NB4 (cell line): ENCODE results near the gene QRICH2.

Experiments used
- DNase-seq: peaks from one replicate; pipeline ENCODE4 v3.0.0; 2010; ENCODE audit warnings: low read depth
- H3K4me3 ChIP-seq: one replicate; pipeline ENCODE4 v1.5.1; 2011; ENCODE audit warnings: mild to moderate bottlenecking, low read depth, low read length, moderate library complexity
- MYC ChIP-seq: IDR thresholded peaks from 2 replicates; pipeline ENCODE4 v1.6.1; 2011; ENCODE audit warnings: low read depth, low read length
- POLR2A ChIP-seq: IDR thresholded peaks from 2 replicates; pipeline ENCODE4 v1.6.1; 2011; ENCODE audit warnings: mild to moderate bottlenecking; ENCODE audit not compliant: insufficient read length; ENCODE audit errors: extremely low read depth
- TF ChIP-seq, protein P1 (sequence below): IDR thresholded peaks from 2 replicates; pipeline ENCODE4 v1.6.1; 2011; ENCODE audit warnings: low read depth, low read length
- TF ChIP-seq, protein P2 (sequence below): IDR thresholded peaks from one replicate; pipeline ENCODE4 v1.5.1; 2012; ENCODE audit warnings: low read depth, low read length

Gene QRICH2

DNA sequence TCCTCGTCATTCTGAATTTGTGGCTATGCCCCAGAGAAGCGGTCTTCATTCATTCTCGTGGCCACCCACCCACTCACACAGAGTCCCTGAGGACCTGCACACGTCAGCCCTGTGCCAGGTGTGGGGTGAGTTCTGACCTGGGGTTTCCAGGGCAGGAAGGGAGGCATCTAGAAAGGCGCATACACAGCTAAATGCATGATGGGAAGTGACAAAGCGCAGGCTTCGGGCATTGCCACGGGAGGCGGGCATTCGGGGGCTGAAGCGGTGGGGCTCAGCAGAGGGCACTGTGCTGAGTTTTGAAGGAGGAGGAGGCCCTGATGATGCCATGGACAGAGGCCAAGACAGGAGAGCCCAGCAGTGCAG lies 32.0 kb downstream of the QRICH2 start:
- no peak for DNase-seq
- TF ChIP-seq MYC: no peak
- TF ChIP-seq POLR2A: no peak
- TF ChIP-seq, protein P1, sequence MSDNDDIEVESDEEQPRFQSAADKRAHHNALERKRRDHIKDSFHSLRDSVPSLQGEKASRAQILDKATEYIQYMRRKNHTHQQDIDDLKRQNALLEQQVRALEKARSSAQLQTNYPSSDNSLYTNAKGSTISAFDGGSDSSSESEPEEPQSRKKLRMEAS: no peak
- TF ChIP-seq, protein P2, sequence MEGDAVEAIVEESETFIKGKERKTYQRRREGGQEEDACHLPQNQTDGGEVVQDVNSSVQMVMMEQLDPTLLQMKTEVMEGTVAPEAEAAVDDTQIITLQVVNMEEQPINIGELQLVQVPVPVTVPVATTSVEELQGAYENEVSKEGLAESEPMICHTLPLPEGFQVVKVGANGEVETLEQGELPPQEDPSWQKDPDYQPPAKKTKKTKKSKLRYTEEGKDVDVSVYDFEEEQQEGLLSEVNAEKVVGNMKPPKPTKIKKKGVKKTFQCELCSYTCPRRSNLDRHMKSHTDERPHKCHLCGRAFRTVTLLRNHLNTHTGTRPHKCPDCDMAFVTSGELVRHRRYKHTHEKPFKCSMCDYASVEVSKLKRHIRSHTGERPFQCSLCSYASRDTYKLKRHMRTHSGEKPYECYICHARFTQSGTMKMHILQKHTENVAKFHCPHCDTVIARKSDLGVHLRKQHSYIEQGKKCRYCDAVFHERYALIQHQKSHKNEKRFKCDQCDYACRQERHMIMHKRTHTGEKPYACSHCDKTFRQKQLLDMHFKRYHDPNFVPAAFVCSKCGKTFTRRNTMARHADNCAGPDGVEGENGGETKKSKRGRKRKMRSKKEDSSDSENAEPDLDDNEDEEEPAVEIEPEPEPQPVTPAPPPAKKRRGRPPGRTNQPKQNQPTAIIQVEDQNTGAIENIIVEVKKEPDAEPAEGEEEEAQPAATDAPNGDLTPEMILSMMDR: no peak
- no peak overlapping the region for H3K4me3 ChIP-seq

DNA sequence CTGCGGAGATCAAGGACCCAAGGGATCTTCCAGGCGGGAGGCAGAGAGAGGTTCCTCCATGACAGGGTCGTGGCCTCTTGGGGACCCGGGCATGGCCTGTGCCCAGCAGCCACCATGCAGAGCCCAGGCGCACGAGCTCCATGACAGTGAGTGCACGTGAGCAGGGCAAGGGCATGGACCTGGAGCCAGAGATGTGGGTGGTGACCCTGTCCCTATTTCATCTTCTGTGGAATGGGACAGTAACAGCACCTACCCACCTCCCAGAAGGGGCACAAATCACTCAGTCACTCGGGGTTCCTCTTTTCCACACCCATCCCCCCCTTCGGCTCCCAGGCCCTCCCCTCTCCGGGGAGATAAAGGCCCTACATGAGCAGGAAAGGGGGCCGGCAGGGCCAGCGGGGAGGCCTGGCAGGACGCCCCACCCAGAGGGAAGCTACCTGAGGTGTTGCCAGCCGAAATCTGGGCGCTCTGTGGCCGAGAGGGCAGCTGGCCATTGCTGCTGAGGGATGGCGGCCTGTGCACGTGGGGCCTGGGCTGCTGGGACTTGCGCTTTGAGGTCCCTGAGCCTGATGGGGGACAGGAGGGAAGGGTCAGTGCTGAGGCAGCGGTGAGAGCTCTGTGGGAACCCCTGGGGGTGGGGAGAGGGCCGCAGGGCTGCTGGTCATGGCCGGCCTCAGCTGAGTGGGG lies 32.6 kb downstream of the QRICH2 start:
- no peak for TF ChIP-seq POLR2A
- TF ChIP-seq, protein P2: no peak
- no peak for TF ChIP-seq MYC
- TF ChIP-seq, protein P1: no peak
- no peak overlapping the region for H3K4me3 ChIP-seq
- DNase-seq: no peak

DNA sequence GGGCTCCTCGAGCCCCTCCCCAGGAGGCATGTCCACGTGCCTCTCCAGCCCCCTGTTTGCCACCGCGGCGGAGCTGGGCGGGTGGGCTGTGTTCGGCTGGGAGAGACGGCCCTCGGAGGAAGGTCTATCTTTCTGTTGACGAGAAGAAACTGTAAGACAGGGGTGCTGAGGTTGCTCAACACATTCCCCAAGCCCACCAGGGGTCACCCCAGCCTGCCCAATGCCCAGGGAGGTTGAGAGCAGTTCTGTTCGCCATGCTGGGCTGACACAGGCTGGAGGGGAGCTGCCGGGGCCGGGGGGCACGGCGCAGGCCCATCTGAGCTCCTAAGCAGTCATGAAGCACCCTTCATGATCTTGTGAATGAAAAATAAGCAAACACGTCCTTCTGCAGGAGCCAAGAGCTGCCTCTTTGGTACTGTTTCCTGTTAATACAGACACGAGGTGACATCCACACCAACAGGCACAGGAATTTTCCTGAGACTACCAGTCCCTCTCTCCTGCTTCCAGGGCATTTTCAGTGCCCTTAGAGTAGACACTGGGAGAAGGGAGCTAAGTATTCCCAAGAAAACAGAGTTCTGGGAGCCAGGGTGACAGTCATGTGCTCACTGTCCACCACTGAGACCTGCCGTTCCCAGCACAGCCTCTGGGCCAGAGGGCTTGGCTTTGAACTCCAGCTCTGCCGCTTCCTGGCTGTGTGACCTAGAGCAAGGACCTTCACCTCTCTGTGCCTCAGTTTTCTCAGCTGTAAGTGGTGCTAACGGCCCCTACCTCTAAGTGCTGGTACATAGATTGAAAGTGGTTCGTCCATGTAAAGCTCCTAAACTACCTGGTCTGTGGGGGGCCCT lies 33.7 kb downstream of the QRICH2 start:
- DNase-seq: no peak
- no peak overlapping the region for H3K4me3 ChIP-seq
- TF ChIP-seq, protein P1: no peak
- TF ChIP-seq, protein P2: no peak
- TF ChIP-seq POLR2A: no peak
- no peak for TF ChIP-seq MYC

DNA sequence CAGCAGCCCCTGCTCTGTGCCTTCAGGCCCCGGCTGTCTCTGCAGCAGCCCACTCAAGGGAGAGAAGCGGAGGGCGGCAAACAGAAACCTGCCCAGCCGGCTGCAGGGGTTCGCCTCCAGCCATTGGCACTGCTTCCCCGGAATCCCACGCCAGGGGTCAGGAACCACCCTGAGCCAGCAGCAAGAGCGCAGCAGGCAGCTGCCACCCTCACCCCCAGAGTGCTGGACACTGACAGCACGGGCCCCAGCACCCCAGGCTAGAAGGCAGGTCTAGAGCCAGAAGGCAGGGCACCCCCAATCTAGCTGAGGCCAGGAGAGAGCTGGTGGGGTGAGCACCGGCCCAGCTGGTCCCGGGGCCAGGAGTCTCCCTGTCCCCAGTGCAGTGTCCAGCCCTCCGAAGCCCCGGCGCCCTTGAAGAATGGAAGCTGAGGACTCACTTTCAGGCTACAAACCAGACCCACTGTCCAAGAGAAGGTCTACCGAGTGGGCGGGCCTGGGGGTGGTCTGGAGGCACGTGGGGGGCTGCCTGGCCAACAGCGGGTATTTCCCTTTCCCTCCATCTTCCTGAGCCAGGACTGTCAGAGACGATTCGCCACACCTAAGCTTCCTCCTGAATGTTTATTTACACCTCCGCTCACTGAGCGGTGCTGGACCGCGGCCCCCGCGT lies 34.5 kb downstream of the QRICH2 start:
- TF ChIP-seq, protein P1: no peak
- TF ChIP-seq POLR2A (no peak), MYC (no peak)
- TF ChIP-seq, protein P2: no peak
- no peak overlapping the region for H3K4me3 ChIP-seq
- DNase-seq: no peak

DNA sequence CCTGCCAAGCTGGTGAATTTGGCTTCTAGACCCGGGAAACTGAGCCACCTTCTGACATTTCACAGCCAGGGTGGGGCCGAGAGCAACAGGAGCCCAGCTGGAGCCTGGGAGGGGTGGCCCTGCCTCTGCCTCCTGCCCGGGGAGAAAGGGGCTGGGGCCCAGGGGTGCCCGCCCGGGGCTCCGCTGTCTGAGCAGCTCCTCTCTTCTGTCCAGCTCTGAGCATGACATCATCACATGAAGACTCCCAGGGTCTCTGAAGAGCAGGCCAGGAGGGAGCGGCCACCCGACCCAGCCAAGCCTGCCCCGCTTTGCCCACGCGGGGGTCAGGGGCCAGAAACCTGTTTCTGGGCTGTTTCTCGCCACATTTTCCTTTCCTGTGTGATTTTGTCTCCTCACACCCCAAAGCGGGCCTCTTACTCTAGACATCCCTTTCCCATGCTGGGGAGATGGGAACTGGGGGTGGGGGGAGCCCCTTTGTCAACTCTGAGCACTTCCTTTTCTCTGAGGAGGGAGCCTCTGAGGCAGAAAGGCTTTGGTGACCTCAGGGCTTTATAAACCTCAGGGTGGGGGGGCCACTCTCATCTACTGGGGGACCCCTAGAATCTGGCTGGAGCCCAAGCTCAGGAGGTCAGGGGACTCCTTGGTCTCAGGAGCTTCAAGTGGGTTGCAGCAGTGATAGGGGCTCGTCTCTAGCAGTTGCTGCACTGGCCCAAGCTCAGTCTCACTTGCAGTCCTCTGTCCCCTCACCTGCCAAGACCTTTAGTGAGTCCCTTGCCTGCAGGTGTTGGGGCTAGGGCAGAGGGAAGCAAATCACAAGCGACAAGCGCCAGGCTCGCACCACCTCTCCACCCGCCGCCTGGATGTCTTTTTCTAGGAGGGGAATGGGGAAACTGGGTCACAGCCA lies 35.3 kb downstream of the QRICH2 start:
- DNase-seq: no peak
- TF ChIP-seq, protein P1: no peak
- TF ChIP-seq MYC (no peak), POLR2A (no peak)
- TF ChIP-seq, protein P2: no peak
- no peak overlapping the region for H3K4me3 ChIP-seq
